ENCODE results near the gene AIFM1. TPM values are rescaled to one million over a fixed set of nuclear protein-coding genes. Genes with fewer than 3 reads are reported as not detected.

AIFM1 gene
- total and polyA plus RNA-seq, 4 donors: 33.1 to 79.0 (median 66.4) TPM

GRCh38 chrX:130111220-130112154 is 54.2 kb downstream of the AIFM1 start:
- Histone ChIP-seq H3K4me1 (ENCODE audit: control insufficient read depth in 4 of 4, insufficient read depth in 4 of 4, low read length in 3 of 4) (no peaks in the 10 kb centered on the region), H3K36me3 (ENCODE audit: control insufficient read depth in 4 of 4, insufficient read depth in 3 of 4, low read depth in 1 of 4, low read length in 3 of 4) (no peaks in the 10 kb centered on the region), H3K27me3 (ENCODE audit: control insufficient read depth in 4 of 4, insufficient read depth in 4 of 4, low read length in 3 of 4) (no peaks in the 10 kb centered on the region), H3K9ac (ENCODE audit: low read depth in 1 of 2, low read length in 2 of 2) (no peak overlapping the region), H3K27ac (ENCODE audit: low read depth in 1 of 2, low read length in 2 of 2) (no peak overlapping the region), H3K4me3 (ENCODE audit: low read depth in 1 of 3, low read length in 3 of 3) (peak overlapping the region in 1 of 3 donors; percentile 56), H3K9me3 (ENCODE audit: control insufficient read depth in 4 of 4, low read length in 3 of 4) (no peaks in the 10 kb centered on the region)
- TF ChIP-seq FOXA1 (IDR thresholded peaks at IDR 0.05): no peak
- TF ChIP-seq JUND (IDR thresholded peaks at IDR 0.05): no peak
- WGBS: 41% methylated on average over 43 of the region's 43 CpGs
- DNase-seq (ENCODE audit: low spot score): no peak

- H3K27ac ChIP-seq (ENCODE audit: low read depth in 1 of 2, low read length in 2 of 2): peak within 1 kb of the TSS; percentile 56 to 57
- H3K27me3 ChIP-seq (ENCODE audit: control insufficient read depth in 4 of 4, insufficient read depth in 4 of 4, low read length in 3 of 4): no peaks in the 10 kb centered on the region
- peak; percentile 39 for DNase-seq (ENCODE audit: low spot score)
- H3K4me3 ChIP-seq (ENCODE audit: low read depth in 1 of 3, low read length in 3 of 3): peak within 1 kb of the TSS in 2 of 3 donors; percentile 46 to 56
- H3K9me3 ChIP-seq (ENCODE audit: control insufficient read depth in 4 of 4, low read length in 3 of 4): no peaks in the 10 kb centered on the region
- H3K9ac ChIP-seq (ENCODE audit: low read depth in 1 of 2, low read length in 2 of 2): no peak within 1 kb of the TSS
- 2% methylated on average over 105 of the region's 123 CpGs for WGBS
- peaks cover 0 to 4% (median 0%) of the 10 kb centered on the region in 4 donors for H3K4me1 ChIP-seq (ENCODE audit: control insufficient read depth in 4 of 4, insufficient read depth in 4 of 4, low read length in 3 of 4)
- TF ChIP-seq CTCF (IDR thresholded peaks at IDR 0.05; ENCODE audit: low read depth, low read length, missing input control) (no peak), GABPA (IDR thresholded peaks at IDR 0.05 in 1 of 2, conservative IDR thresholded peaks at IDR 0.05 in 1 of 2) (no peak), TAF1 (conservative IDR thresholded peaks at IDR 0.05) (no peak), FOXA1 (IDR thresholded peaks at IDR 0.05) (no peak), FOXA2 (IDR thresholded peaks at IDR 0.05) (no peak), RAD21 (IDR thresholded peaks at IDR 0.05) (no peak), ZBTB33 (IDR thresholded peaks at IDR 0.05) (no peak), MAX (IDR thresholded peaks at IDR 0.05) (no peak), HNF4A (conservative IDR thresholded peaks at IDR 0.05) (no peak)
- H3K36me3 ChIP-seq (ENCODE audit: control insufficient read depth in 4 of 4, insufficient read depth in 3 of 4, low read depth in 1 of 4, low read length in 3 of 4): no peaks in the 10 kb centered on the region
Measured at GRCh38 chrX:130110379-130111219, 55.0 kb downstream of the AIFM1 start, which contains the start of gene ELF4. ELF4 (minus strand) TSS chrX:130110497; CDS start chrX:130081330, 29,167 bp downstream.

Measured in liver (tissue), 9 donors.